Measurements from ENCODE around the gene ADAM19. TPM values are rescaled to one million over a fixed set of nuclear protein-coding genes. Genes with fewer than 3 reads are reported as not detected.

Gene ADAM19
- total RNA-seq, 2 experiments from 2014 or later, result 24.2 to 103 TPM

DNA sequence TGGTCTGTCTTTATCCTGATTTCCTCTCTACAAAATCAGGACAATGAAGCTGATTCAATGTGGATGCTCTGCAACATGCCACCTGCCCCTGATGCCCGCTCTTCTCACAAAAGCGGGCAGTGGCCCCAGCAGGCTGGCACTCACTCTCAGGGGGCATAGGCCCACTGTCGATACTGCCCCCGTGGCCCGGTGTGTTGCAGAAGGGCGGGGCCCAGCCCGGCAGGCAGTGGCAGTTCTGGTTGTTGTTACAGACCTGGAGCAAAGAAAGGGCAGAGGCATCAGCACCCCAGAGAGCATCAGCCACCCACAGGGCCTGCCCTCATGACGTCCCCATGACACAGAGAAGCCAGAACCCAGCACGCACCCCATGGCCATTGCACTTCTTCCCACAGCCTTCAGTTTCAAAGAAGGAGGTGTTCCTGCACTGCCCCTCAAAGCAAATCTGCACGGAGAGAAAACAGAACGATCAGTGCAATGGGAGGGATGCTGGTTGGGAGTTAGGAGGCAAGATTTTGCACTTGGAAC, 84.0 kb downstream of the ADAM19 start:
- H3K9me3 ChIP-seq (ENCODE audit: low read length), result no peaks in the 10 kb centered on the region
- H4K20me1 ChIP-seq (ENCODE audit: insufficient read depth, low read length), result no peaks in the 10 kb centered on the region
- intact Hi-C loops (cut with micrococcal nuclease; ENCODE audit: unreplicated experiment), result no loop called here
- peak overlapping the region; percentile 6 for H3K27ac ChIP-seq (ENCODE audit: low read depth, low read length, poor library complexity, severe bottlenecking)
- BruUV-seq (replicated peaks), result no TSS peak
- H3K9me2 ChIP-seq (ENCODE audit: insufficient read depth, low read length), result no peaks in the 10 kb centered on the region
- TF ChIP-seq EZH2phosphoT487 (IDR thresholded peaks at IDR 0.05; ENCODE audit: borderline replicate concordance, low read depth, low read length) (no peak), CTCF (conservative IDR thresholded peaks at IDR 0.05; ENCODE audit: low read length) (no peak)
- ChIA-PET POLR2A (no interaction called here), CTCF (ENCODE audit: unreplicated experiment) (no interaction called here)
- H3K36me3 ChIP-seq (ENCODE audit: insufficient read depth, low read length), result peaks cover 60% of the 10 kb centered on the region
- no peaks in the 10 kb centered on the region for H3K79me2 ChIP-seq (ENCODE audit: insufficient read depth, low read depth, low read length)
- no peak overlapping the region for H3K4me2 ChIP-seq (ENCODE audit: low read length)
- H3K4me1 ChIP-seq (ENCODE audit: insufficient read depth, low read length, poor library complexity, severe bottlenecking), result peaks cover 22% of the 10 kb centered on the region
- no peak overlapping the region for H3K4me3 ChIP-seq (ENCODE audit: low read depth, low read length, poor library complexity, severe bottlenecking)
- H2AFZ ChIP-seq (ENCODE audit: low read length), result no peak overlapping the region
- no peak for DNase-seq (ENCODE audit: low spot score)

DNA sequence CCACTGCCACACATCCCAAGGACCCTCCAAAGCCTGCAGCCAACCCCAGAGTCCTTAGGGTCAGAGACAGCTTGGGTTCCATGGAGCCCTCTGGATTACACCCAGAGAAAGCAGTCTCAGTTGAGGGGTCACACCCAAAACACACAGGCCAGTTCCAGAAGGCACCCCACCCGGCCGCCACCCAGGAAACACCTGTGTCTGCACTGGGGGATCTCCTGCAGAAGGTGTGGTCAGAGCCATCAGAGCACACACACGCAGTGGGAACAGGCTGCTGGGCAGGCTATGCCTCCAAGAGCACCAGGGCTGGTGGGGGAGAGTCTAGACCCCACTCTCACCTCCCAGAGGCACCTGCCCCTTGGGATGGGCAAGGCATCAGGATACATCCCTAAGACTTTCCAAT, 88.2 kb downstream of the ADAM19 start:
- no TSS peak for BruUV-seq (replicated peaks)
- peaks cover 64% of the 10 kb centered on the region for H3K36me3 ChIP-seq (ENCODE audit: insufficient read depth, low read length)
- peak overlapping the region; percentile 82 for H3K4me2 ChIP-seq (ENCODE audit: low read length)
- intact Hi-C loops (cut with micrococcal nuclease; ENCODE audit: unreplicated experiment), result loop anchor here (1.0 to 10.0 kb wide), 5 partner anchors 15 to 343 kb away; partner anchors contain the start of genes ADAM19, CYFIP2 and MED7
- no peaks in the 10 kb centered on the region for H4K20me1 ChIP-seq (ENCODE audit: insufficient read depth, low read length)
- H3K79me2 ChIP-seq (ENCODE audit: insufficient read depth, low read depth, low read length), result no peaks in the 10 kb centered on the region
- peak overlapping the region; percentile 40; the same call in 1 of the 2 replicates for H2AFZ ChIP-seq (ENCODE audit: low read length)
- H3K4me1 ChIP-seq (ENCODE audit: insufficient read depth, low read length, poor library complexity, severe bottlenecking), result peaks cover 48% of the 10 kb centered on the region
- ChIA-PET POLR2A (interaction anchor here (0.6 to 4.8 kb wide), 3 partner anchors 9 to 123 kb away, joined by 3 to 32 read pairs (median 29); no protein-coding TSS in a partner anchor), CTCF (ENCODE audit: unreplicated experiment) (no interaction called here)
- H3K27ac ChIP-seq (ENCODE audit: low read depth, low read length, poor library complexity, severe bottlenecking), result peak overlapping the region; percentile 96
- peak overlapping the region; percentile 22 for H3K4me3 ChIP-seq (ENCODE audit: low read depth, low read length, poor library complexity, severe bottlenecking)
- TF ChIP-seq EZH2phosphoT487 (IDR thresholded peaks at IDR 0.05; ENCODE audit: borderline replicate concordance, low read depth, low read length) (no peak), CTCF (conservative IDR thresholded peaks at IDR 0.05; ENCODE audit: low read length) (no peak)
- H3K9me3 ChIP-seq (ENCODE audit: low read length), result no peaks in the 10 kb centered on the region
- DNase-seq (ENCODE audit: low spot score), result peak; percentile 78
- no peaks in the 10 kb centered on the region for H3K9me2 ChIP-seq (ENCODE audit: insufficient read depth, low read length)

GRCh38 chr5:157486861-157487260, 88.7 kb downstream of the ADAM19 start:
- peaks cover 51% of the 10 kb centered on the region for H3K4me1 ChIP-seq (ENCODE audit: insufficient read depth, low read length, poor library complexity, severe bottlenecking)
- H3K36me3 ChIP-seq (ENCODE audit: insufficient read depth, low read length), result peaks cover 66% of the 10 kb centered on the region
- intact Hi-C loops (cut with micrococcal nuclease; ENCODE audit: unreplicated experiment), result loop anchor here (1.0 to 10.0 kb wide), 5 partner anchors 15 to 342 kb away; partner anchors contain the start of genes ADAM19, CYFIP2 and MED7
- H3K9me2 ChIP-seq (ENCODE audit: insufficient read depth, low read length), result no peaks in the 10 kb centered on the region
- H3K27ac ChIP-seq (ENCODE audit: low read depth, low read length, poor library complexity, severe bottlenecking), result peak overlapping the region; percentile 96
- no TSS peak for BruUV-seq (replicated peaks)
- H4K20me1 ChIP-seq (ENCODE audit: insufficient read depth, low read length), result no peaks in the 10 kb centered on the region
- H3K4me3 ChIP-seq (ENCODE audit: low read depth, low read length, poor library complexity, severe bottlenecking), result peak overlapping the region; percentile 22
- no peaks in the 10 kb centered on the region for H3K79me2 ChIP-seq (ENCODE audit: insufficient read depth, low read depth, low read length)
- peak overlapping the region; percentile 40; the same call in 1 of the 2 replicates for H2AFZ ChIP-seq (ENCODE audit: low read length)
- DNase-seq (ENCODE audit: low spot score), result peak; percentile 75
- no peaks in the 10 kb centered on the region for H3K9me3 ChIP-seq (ENCODE audit: low read length)
- CTCF ChIA-PET (ENCODE audit: unreplicated experiment), result interaction anchor here (0.7 to 1.6 kb wide), 2 partner anchors 9 to 109 kb away, joined by 3 to 10 read pairs; no protein-coding TSS in a partner anchor
- POLR2A ChIA-PET, result interaction anchor here (1.8 to 4.8 kb wide), 3 partner anchors 10 to 55 kb away, joined by 5 to 32 read pairs (median 29); no protein-coding TSS in a partner anchor
- TF ChIP-seq EZH2phosphoT487 (IDR thresholded peaks at IDR 0.05; ENCODE audit: borderline replicate concordance, low read depth, low read length) (no peak), CTCF (conservative IDR thresholded peaks at IDR 0.05; ENCODE audit: low read length) (no peak)
- H3K4me2 ChIP-seq (ENCODE audit: low read length), result peak overlapping the region; percentile 82
